Activated naive CD4-positive, alpha-beta T cell treated with anti-CD3 and anti-CD28 coated beads, Interleukin-2, amount 10 ng/mL, durations not matched to agents 5 hours and 36 hours (primary cell): ENCODE measurements around the gene PRDM11. TPM values are rescaled to one million over a fixed set of nuclear protein-coding genes. Genes with fewer than 3 reads are reported as not detected.

ENCODE experiments used
- total RNA-seq, 2 experiments: library from RNA; stranded (reverse); gene quantifications; one replicate each; pipeline ENCODE4 v1.2.3, GENCODE V29; 2021

PRDM11 gene
- 1 to 10 TPM; 1.4 to 2.6 TPM for total RNA-seq

GRCh38 chr11:45146072-45147016, at the start of gene PRDM11:
Gene PRDM11, plus strand, starts transcription at chr11:45146639. Its CDS starts 35,128 bp downstream, at chr11:45181767.

Other genes starting within 250 kb of the PRDM11 start
- gene TP53I11, start 195.8 kb upstream of the PRDM11 start, total RNA-seq = 1 to 10 TPM in 1 of 2 experiments, under 1 TPM in 1; 0.91 to 1.3 TPM
- gene SYT13, start 139.7 kb downstream of the PRDM11 start, total RNA-seq = not detected